Lower leg skin (tissue), 4 donors: ENCODE data around the gene P2RY2. TPM values are rescaled to one million over a fixed set of nuclear protein-coding genes. Genes with fewer than 3 reads are reported as not detected.

Source experiments
- DNase-seq, 2 donors: peaks; one replicate each; pipeline ENCODE4 v3.0.0-alpha.2; 2019; ENCODE audit warnings: low spot score in 2 of 2
- H3K4me3 ChIP-seq: fragments of 200-600 bp; sonication (generic); 2 replicates; pipeline ENCODE4 v1.5.1; 2017; ENCODE audit warnings: mild to moderate bottlenecking, low read depth; ENCODE audit not compliant: poor library complexity, severe bottlenecking
- POLR2A ChIP-seq, 2 donors: fragments of 450-650 bp; IDR thresholded peaks; one replicate each; pipeline ENCODE4 v1.6.1; 2016 to 2017; ENCODE audit warnings: antibody characterized with exemption in 2 of 2, mild to moderate bottlenecking in 1 of 2, moderate library complexity in 1 of 2
- WGBS, 2 donors: methylation state at CpG; one replicate each; pipeline ENCODE4 v1.1.5; 2018; 5-methylcytosine and 5-hydroxymethylcytosine counted together
- intact Hi-C: fragments of 100-400 bp; cut with DNase I; formaldehyde crosslinking; loops from one replicate; pipeline ENCODE4 v1.15.0; 2023; ENCODE audit warnings: low total_unique reads
- total RNA-seq, 4 donors: library from RNA; depleted of rRNA; stranded (reverse); fragments of >200 nt; gene quantifications; one replicate each; pipeline ENCODE4 v1.1.0, GENCODE V29; 2016
- TF ChIP-seq, protein P1 (sequence below), 3 donors: fragments of 450-650 bp; IDR thresholded peaks; one replicate each; pipeline ENCODE4 v1.5.1; 2016; ENCODE audit warnings: antibody characterized with exemption in 3 of 3, mild to moderate bottlenecking in 3 of 3, moderate library complexity in 2 of 3

P2RY2 gene
- total RNA-seq, 4 donors from 2014 or later, result 3.2 to 8.7 (median 5.1) TPM

DNA sequence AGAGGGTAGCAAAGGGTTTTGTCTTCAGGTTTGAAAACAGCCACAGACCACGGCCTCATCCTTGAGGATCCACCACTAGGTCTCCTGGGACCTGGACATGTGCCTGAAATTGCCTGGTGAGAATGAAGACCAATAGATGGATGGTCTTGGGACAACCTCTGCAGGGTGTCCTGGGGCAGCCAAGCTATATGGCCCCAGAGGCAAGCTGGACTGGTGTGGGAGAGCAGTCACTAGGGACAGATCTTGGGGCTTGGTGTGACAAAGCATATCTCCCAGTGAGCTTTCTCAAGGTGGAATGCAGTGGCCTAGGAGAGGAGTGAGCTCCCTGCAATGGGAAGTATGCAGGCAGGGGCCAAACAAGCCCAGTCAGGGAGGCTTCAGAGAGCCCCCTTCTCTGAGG is 67.6 kb downstream of the P2RY2 start:
- DNase-seq, result no peak
- no peak overlapping the region for H3K4me3 ChIP-seq
- 80 to 88% methylated on average over 1 of the region's 1 CpG for WGBS, 2 donors
- no peak for TF ChIP-seq POLR2A (IDR thresholded peaks at IDR 0.05)
- TF ChIP-seq, protein P1, sequence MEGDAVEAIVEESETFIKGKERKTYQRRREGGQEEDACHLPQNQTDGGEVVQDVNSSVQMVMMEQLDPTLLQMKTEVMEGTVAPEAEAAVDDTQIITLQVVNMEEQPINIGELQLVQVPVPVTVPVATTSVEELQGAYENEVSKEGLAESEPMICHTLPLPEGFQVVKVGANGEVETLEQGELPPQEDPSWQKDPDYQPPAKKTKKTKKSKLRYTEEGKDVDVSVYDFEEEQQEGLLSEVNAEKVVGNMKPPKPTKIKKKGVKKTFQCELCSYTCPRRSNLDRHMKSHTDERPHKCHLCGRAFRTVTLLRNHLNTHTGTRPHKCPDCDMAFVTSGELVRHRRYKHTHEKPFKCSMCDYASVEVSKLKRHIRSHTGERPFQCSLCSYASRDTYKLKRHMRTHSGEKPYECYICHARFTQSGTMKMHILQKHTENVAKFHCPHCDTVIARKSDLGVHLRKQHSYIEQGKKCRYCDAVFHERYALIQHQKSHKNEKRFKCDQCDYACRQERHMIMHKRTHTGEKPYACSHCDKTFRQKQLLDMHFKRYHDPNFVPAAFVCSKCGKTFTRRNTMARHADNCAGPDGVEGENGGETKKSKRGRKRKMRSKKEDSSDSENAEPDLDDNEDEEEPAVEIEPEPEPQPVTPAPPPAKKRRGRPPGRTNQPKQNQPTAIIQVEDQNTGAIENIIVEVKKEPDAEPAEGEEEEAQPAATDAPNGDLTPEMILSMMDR (IDR thresholded peaks at IDR 0.05), result no peak
- intact Hi-C loops, result no loop called here

Other genes starting within 250 kb of the P2RY2 start
- 10 to 100 TPM in 1 of 4 donors, 1 to 10 TPM in 3; 6.7 to 14.7 (median 8.5) TPM for gene FCHSD2, start 76.0 kb upstream of the P2RY2 start, total RNA-seq
- under 1 TPM in 2 of 4 donors, not detected in 2; 0.46 to 0.81 TPM for gene P2RY6, start 54.1 kb downstream of the P2RY2 start, total RNA-seq
- 10 to 100 TPM; 10.2 to 18.8 (median 14.7) TPM for gene ARHGEF17, start 90.0 kb downstream of the P2RY2 start, total RNA-seq
- 1 to 10 TPM; 2.1 to 4.8 (median 4.4) TPM for gene RELT, start 158.1 kb downstream of the P2RY2 start, total RNA-seq